Vagina (tissue), 2 donors: ENCODE results near the gene CD151.

Experiments used
- CTCF ChIP-seq, 3 experiments: fragments of 450-650 bp in 2 of 3; fragments of 200-600 bp in 1 of 3; sonication (generic) in 1 of 3; IDR thresholded peaks; one replicate each; pipeline ENCODE4 v1.5.1; 2017 to 2019; ENCODE audit warnings: antibody characterized with exemption in 3 of 3, mild to moderate bottlenecking in 2 of 3, moderate library complexity in 2 of 3
- POLR2A ChIP-seq, 2 donors: fragments of 450-650 bp; IDR thresholded peaks; one replicate each; pipeline ENCODE4 v1.6.1; 2017; ENCODE audit warnings: antibody characterized with exemption in 2 of 2, mild to moderate bottlenecking in 2 of 2, moderate library complexity in 2 of 2
- POLR2AphosphoS5 ChIP-seq, 2 donors: sonication (generic); formaldehyde crosslinking; IDR thresholded peaks; one replicate each; pipeline ENCODE4 v1.9.0; 2017; ENCODE audit warnings: antibody characterized with exemption in 2 of 2, mild to moderate bottlenecking in 2 of 2, low read depth in 1 of 2; ENCODE audit not compliant: insufficient read depth in 1 of 2

- TF ChIP-seq CTCF (IDR thresholded peaks at IDR 0.05), result no peak
- no peak for TF ChIP-seq POLR2AphosphoS5 (IDR thresholded peaks at IDR 0.05; ENCODE audit: insufficient read depth in 1 of 2, low read depth in 1 of 2)
- no peak for TF ChIP-seq POLR2A (IDR thresholded peaks at IDR 0.05)
Observed at GRCh38 chr11:872799-873198, 40.0 kb downstream of the CD151 start.
